ENCODE data around the gene PRCD.

Gene PRCD, protein sequence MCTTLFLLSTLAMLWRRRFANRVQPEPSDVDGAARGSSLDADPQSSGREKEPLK

GRCh38 chr17:76539631-76540271, at the start of gene PRCD:
PRCD (plus strand) TSS chr17:76540044; CDS start chr17:76540142, 98 bp downstream.
- peak; percentile 47 for DNase-seq (ENCODE audit: low read depth)

DNA sequence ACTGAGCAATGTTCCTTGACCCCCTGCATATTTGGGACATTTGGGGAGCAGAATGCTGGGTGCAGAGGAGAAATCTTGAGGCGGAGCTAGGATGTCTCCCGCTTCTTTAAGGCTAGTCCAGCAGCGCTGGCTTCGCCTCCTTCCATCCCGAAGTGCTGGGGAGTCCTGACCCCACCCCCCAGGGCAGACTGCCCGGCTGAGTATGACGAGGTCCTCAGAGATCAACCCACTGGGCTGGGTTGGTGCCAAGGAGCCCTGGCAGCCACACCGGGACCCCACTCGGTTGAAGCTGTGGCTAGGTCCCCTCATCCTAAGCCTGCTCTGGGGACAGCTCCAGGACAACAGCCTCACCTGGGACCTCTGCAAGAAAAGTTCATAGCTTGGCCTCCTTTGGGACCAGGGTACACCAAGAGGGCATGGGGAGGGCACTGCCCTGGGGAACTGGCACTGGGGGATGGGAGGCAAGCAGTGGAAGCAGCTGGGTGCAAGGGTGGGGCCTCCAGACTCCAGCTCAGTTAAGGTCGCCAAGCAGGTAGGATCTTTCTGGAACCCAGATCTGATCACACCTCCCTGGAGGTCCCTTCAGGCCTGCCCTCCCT, 49.6 kb upstream of the PRCD start:
- no peak for DNase-seq (ENCODE audit: low read depth)

DNA sequence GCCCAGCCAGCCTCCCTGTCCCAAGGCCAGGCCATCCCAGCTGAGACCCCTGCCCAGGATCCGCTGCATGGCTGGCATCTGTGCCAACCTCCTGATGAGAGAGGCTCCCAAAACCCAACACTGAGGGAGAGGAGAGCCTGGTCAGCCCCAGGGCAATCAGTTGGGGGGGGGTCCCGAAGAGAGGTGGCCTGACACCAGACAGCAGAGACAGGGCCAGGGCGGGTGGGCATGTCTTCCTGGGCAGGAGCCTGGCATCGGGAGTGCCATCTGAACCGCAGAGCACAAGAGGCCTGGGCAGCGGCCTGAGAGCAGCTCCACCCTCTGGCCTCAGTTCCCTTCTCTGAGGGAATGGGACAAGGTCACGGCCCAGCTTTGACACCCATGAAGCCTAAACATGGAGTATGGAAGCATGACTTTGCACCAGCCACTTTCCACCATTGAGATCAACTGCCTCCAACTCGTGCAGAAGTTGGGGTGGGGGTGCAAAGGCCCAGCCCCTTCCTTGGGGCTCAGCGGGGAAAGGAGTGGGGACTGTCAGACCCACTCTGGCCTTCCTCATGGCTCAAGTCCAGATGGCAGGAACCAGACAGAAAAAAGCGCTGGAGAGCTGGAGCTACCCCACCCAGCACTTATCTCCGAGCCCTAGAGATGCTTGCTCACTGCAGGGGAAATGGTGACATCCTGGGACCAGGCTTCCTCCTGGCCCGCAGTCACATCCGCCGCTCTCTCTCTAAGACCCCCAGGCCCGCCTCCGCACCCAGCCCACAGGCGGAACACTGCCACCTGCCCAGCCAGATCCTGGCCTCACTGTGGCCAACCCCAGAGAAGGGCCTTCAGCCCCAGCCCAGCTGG, 48.3 kb upstream of the PRCD start:
- no peak for DNase-seq (ENCODE audit: low read depth)

GRCh38 chr17:76492123-76492988, 47.5 kb upstream of the PRCD start:
- DNase-seq (ENCODE audit: low read depth) = no peak

DNA sequence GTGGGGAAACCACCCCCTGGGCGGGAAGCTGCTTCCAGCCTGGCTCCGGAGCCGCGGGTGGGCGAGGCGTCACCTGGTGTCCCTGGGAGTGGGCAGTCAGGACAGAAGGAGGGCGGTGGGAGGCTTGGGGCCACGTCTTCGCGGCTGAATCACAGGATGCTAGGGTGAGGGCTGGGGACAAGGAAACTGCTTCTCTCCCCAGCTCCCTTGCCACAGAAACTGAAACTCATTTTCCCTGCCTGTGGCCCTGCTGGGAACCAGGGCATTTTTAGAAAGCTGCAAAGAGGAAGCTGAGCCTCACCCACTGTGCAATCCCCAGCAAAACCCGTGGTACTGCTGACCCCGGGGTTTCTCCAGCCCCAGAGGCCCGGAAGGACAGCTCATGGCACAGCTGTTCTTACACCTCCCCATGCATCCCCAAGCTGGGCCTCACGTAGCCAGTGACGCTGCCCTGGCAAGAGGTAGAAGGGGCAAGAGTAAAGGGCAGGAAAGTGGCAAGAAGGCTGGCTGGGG, 46.8 kb upstream of the PRCD start:
- DNase-seq (ENCODE audit: low read depth) = peak; percentile 93

DNA sequence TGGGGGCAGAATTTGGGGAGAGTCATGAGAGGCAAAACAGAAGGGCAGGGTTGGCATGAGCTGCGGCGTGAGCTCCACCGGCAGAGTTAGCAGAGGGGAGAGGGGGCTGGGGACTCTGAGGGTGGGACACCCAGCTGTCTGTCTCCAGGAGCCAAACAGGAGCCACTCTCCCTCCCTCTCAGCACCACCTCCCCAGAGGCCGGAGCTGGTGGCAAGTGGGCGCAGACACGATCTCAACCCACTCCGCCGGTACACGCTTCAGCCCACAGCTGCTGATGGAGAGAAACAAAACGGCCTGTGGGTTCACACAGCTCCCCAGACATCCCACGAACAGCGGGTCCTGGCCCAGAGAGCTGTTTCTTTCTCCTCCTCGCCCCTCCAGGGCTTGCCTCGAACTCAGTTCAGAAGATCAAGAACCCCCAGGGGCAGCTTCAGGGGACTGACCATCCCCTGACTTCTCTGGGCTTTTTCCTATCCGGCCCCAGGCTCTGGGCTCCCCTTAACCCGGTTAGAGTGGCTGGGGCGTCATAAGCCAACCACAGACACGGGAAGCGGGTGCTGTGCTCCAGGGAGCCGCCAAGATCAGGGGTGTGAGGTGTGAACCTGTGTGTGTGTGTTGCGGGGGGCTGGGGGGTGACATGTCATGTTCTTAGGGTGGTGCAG, 46.2 kb upstream of the PRCD start:
- DNase-seq (ENCODE audit: low read depth) = peak; percentile 38

DNA sequence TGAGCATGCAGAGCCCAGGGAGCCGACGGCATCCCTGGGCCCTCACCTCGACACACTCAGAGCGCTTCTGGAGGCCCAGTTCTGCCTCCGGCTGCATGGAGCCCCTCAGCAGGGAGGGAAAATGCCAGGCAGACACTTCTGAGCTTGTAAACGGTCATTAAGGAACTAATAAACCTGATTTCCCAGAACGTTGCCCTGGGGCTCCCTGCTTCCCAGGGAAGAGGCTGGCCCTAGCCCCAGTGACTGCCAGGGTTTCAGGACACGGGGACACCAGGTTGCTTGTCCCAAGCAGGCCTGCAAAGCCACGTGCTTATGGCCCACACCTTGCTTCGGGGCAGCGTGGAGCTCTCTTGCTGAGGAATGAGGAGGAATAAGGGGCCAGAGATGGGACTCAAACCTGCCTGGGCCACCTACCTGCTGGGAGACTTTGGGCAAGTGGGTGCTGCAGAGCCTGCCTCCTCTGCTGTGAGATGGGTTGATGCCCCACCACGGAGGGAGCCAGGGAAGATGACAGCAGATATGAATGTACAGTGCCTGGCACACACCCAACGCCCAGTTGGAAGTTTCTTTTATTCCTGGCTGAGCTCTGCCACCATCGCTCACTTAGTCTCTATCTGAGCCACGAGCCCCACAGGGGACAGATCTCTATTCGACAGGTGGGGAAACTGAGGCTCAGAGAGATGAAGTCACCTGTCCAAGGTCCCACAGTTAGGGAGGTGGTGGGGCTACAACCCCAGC, 44.0 kb upstream of the PRCD start:
- no peak for DNase-seq (ENCODE audit: low read depth)

DNA sequence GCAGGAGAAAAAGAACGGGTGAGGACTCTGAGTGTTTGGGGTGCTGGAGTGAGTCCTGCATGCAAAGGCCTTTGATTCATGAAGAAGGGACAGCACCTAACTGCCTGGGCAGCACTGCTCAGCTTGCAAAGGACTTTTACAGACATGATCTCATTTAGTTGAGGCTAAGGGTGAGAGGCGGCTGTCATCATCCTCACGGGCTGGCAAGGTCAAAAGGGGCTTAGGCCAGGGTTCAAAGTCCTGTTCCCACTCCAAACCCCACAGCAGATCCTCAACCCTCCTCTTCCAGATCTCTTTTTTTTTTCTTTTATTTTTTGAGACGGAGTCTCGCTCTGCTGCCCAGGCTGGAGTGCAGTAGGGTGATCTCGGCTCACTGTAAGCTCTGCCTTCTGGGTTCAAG, 43.4 kb upstream of the PRCD start:
- no peak for DNase-seq (ENCODE audit: low read depth)

- no peak for DNase-seq (ENCODE audit: low read depth)
Observed at GRCh38 chr17:76497699-76497978, 42.2 kb upstream of the PRCD start.

GRCh38 chr17:76497979-76498875, 41.6 kb upstream of the PRCD start:
- DNase-seq (ENCODE audit: low read depth) = peak; percentile 96

DNA sequence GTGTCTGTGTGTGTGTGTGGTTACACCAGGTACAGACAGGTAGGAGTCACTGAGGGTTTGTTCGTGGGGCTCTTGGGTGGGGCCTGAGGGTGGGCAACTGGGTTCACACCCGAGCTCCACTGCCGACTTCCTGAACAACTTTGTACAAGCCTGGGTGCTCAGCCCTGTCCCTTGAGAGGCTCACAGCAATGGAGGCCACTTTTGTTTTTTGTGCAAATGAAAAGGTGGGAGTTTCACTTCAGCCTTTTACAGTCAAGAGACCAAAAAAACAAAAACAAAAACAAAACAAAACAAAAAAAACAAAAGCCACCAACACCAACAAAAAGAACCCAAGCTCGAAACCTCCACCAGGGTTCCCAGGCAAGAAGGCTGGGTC, 41.0 kb upstream of the PRCD start:
- no peak for DNase-seq (ENCODE audit: low read depth)

- DNase-seq (ENCODE audit: low read depth) = peak; percentile 58
Observed at GRCh38 chr17:76499267-76499667, 40.6 kb upstream of the PRCD start.

DNA sequence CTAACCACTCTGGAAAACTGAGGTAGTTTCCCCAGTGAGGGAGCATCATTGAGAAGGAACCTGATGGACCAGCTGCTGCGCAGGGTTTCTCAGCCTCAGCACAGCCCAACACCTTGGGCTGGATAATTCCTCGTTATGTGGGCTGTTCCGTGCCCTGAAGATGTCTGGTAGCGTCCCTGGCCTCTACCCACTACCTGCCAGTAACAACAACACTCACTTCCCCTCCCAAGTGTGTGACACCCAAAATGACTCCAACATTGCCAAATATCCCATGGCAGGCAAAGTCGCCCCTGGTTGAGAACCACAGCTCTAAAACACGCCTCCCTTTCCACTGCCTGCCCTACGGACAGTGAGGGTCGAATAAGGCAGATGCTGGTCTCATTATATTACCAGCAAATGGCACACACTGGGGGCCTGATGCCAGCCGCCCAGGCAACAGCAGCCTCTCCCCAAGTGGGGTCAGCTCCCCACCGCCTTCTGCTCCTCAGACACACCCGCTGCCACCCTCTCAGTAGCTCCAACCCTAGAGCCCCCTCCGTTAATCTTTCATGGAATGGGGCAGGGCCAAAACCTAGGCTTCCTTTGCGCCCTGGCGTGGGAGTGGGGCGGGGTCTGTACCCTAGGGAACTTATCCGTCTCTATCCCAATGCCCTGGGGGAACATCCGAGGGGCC, 39.6 kb upstream of the PRCD start:
- peak; percentile 42 for DNase-seq (ENCODE audit: low read depth)

DNA sequence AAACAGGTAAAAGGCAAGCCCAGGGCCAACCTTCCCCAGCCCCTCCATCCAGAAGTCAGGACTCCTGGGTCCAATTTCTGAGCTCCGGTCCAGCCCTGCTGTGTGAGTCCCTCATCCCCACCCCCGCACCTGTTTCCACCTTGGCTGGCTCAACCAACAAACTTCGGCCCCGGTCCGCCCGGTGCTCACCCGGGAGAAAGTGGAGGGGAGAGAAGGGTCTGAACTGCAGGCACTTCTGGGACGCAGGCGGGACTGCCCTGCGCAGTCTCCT, 39.2 kb upstream of the PRCD start:
- DNase-seq (ENCODE audit: low read depth) = no peak

DNA sequence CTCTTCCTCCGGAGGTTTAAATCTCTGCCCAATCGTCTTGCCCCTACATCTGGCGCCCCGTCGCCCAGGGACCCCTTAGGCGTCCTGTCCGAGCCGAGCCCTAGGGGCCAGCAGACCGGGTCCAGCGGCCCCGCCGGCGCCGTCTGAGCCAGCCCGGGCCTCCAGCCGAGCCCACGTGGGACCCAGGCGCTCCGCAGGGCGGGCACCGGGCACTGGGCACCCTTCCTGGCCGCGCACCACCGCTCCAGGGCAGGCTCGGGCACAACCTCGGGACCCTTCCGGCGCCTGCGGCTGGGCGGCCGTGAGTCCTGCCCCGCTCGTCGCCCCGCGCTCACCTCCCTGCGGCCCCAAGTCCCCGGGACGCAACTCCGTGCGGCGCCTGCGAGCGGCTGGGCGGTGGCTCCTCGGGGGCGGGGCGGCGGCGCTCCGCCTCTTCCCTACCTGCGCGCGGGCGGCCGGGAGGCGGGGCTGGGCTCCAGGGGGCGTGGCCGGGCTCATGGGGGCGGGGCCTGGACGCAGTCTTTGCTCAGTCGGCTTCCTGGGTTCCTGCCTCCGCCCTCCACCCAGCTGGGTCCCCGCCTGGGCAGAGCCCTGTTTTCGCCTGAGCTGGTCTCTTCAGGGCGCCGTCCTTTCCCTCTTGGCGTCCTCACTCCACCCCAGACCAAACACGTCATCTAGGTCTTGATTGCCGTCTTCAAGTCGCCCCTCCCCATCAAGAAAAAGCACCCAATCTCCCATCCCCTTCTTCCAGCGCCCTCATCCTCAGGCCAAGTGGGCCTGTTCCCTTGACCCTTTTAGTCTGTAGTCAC, 38.6 kb upstream of the PRCD start, which contains the start of gene RHBDF2:
Gene RHBDF2 (minus strand): TSS at position 406 of the 809 bp plus-strand sequence. CDS start 19,899 bp downstream, outside the sequence.
- DNase-seq (ENCODE audit: low read depth) = peak; percentile 84

DNA sequence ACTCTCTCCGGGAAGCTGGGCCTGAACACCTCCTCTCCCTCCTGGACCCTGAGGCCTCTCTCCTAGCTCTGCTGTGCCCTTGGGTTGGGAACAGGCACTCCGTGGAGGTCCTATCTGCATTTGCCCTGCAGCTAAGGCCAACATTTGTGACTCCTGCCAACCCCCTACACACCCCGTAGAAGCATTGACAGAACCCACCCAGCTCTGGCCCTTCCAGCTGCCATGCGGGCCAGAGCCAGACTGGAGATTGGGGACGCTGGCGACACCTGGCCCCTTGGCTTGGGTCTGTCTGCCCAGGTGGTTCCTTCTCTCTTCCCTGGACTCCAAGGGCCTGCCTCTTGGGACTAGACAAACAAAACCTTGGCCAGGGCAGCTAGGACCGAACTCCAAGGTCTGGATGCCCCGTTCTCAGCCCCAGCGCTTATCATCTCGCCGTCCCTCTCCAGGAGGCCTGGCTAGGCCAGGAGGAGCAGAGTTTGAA, 38.0 kb upstream of the PRCD start:
- no peak for DNase-seq (ENCODE audit: low read depth)

GRCh38 chr17:76502341-76503211, 37.3 kb upstream of the PRCD start:
- DNase-seq (ENCODE audit: low read depth) = no peak

All from ELR (cell line).